Tibial nerve (tissue), 4 donors: ENCODE results near the gene GKAP1. TPM values are rescaled to one million over a fixed set of nuclear protein-coding genes. Genes with fewer than 3 reads are reported as not detected.

Experiments used
- DNase-seq, 2 donors: peaks; one replicate each; pipeline ENCODE4 v3.0.0-alpha.2; 2019; ENCODE audit warnings: low spot score in 2 of 2
- H3K27ac ChIP-seq, 4 donors: fragments of 200-600 bp; sonication (generic) in 3 of 4; one replicate each; pipeline ENCODE4 v1.5.1; 2017 to 2019; ENCODE audit warnings: mild to moderate bottlenecking in 1 of 4
- H3K27me3 ChIP-seq, 2 donors: fragments of 200-600 bp; sonication (generic) in 1 of 2; one replicate each; pipeline versions ENCODE4 v1.5.1 to v1.6.0; 2017 to 2019
- H3K36me3 ChIP-seq, 3 donors: fragments of 200-600 bp; sonication (generic); one replicate each; pipeline ENCODE4 v1.5.1; 2018 to 2019
- H3K4me1 ChIP-seq, 4 donors: fragments of 200-600 bp; sonication (generic) in 3 of 4; one replicate each; pipeline ENCODE4 v1.5.1; 2017 to 2019
- H3K4me3 ChIP-seq, 4 donors: fragments of 200-600 bp; sonication (generic) in 3 of 4; one replicate each; pipeline ENCODE4 v1.5.1; 2017 to 2019; ENCODE audit warnings: mild to moderate bottlenecking in 1 of 4, moderate library complexity in 1 of 4
- H3K9me3 ChIP-seq, 4 donors: fragments of 200-600 bp; sonication (generic) in 3 of 4; one replicate each; pipeline ENCODE4 v1.5.1; 2017 to 2019
- CTCF ChIP-seq, 5 experiments: fragments of 200-600 bp in 3 of 5; fragments of 450-650 bp in 2 of 5; sonication (generic) in 3 of 5; IDR thresholded peaks; one replicate each; pipeline ENCODE4 v1.5.1; 2016 to 2019; ENCODE audit warnings: antibody characterized with exemption in 5 of 5, mild to moderate bottlenecking in 3 of 5, moderate library complexity in 2 of 5
- EP300 ChIP-seq, 2 donors: sonication (generic); formaldehyde crosslinking; IDR thresholded peaks; one replicate each; pipeline ENCODE4 v1.6.1; 2017; ENCODE audit warnings: antibody characterized with exemption in 2 of 2, mild to moderate bottlenecking in 1 of 2
- POLR2A ChIP-seq, 2 donors: fragments of 450-650 bp; IDR thresholded peaks; one replicate each; pipeline ENCODE4 v1.6.1; 2017; ENCODE audit warnings: antibody characterized with exemption in 2 of 2, mild to moderate bottlenecking in 2 of 2, moderate library complexity in 2 of 2
- WGBS, 2 donors: methylation state at CpG; one replicate each; pipeline ENCODE4 v1.1.5; 2018; 5-methylcytosine and 5-hydroxymethylcytosine counted together
- total RNA-seq, 4 donors: library from RNA; depleted of rRNA; stranded (reverse); fragments of >200 nt; gene quantifications; one replicate each; pipeline ENCODE4 v1.1.0, GENCODE V29; 2016

GKAP1 gene
- total RNA-seq, 4 donors from 2014 or later = 5.7 to 13.1 (median 11.6) TPM

DNA sequence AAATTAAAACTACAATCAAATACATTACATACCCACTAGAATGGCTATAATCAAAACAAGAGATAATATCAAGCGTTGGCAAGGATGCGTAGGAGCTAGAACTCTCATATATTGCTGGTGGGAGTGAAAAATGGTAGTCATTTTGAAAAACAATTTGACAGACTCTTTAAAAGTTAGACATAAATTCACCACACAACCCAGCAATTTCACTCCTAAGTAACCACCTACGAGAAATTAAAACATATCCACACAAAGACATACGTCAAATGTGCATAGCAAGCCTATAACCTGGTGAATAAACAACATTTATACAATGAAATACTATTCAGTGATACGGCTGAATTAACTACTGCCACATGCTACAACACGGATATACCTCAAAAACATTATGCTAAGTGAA lies 44.7 kb downstream of the GKAP1 start:
- DNase-seq = no peak
- WGBS, 2 donors = 92 to 96% methylated on average over 6 of the region's 6 CpGs
- Histone ChIP-seq H3K4me3 (no peak overlapping the region), H3K27me3 (no peaks in the 10 kb centered on the region), H3K9me3 (no peaks in the 10 kb centered on the region), H3K36me3 (peaks cover 0 to under 1% (median 0%) of the 10 kb centered on the region in 3 donors), H3K4me1 (no peaks in the 10 kb centered on the region), H3K27ac (no peak overlapping the region)
- TF ChIP-seq EP300 (IDR thresholded peaks at IDR 0.05) (no peak), POLR2A (IDR thresholded peaks at IDR 0.05) (no peak)

DNA sequence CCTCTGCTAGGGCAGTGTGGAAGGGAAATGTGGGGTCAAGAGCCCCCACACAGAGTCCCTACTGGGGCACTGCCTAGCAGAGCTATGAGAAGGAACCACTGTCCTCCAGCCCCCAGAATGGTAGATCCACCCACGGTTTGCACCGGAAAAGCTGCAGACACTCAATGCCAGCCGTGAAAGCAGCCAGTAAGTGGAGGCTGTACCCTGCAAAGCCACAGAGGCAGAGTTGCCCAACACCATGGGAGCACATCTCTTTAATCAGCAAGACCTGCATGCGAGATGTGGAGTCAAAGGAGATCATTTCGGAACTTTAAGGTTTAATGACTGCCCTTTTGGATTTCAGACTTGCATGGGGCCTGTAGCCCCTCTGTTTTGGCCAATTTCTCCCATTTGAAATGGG lies 52.2 kb downstream of the GKAP1 start:
- 95 to 100% methylated on average over 4 to 5 of the region's 5 CpGs for whole genome bisulfite sequencing, 2 donors
- no peak for DNase-seq
- H3K27ac ChIP-seq = no peak overlapping the region
- H3K4me1 ChIP-seq = no peaks in the 10 kb centered on the region
- TF ChIP-seq CTCF (IDR thresholded peaks at IDR 0.05) = no peak
- TF ChIP-seq POLR2A (IDR thresholded peaks at IDR 0.05) = no peak
- no peak for TF ChIP-seq EP300 (IDR thresholded peaks at IDR 0.05)
- no peak overlapping the region for H3K4me3 ChIP-seq
- H3K27me3 ChIP-seq = no peaks in the 10 kb centered on the region
- peaks cover 0 to 44% (median 0%) of the 10 kb centered on the region in 3 donors for H3K36me3 ChIP-seq
- peaks cover 0 to 20% (median 7%) of the 10 kb centered on the region in 4 donors for H3K9me3 ChIP-seq

GRCh38 chr9:83754383-83754977 lies 63.1 kb downstream of the GKAP1 start:
- Histone ChIP-seq H3K4me3 (no peak overlapping the region), H3K9me3 (no peaks in the 10 kb centered on the region), H3K27ac (no peak overlapping the region), H3K27me3 (no peaks in the 10 kb centered on the region), H3K36me3 (peaks cover 0 to 23% (median 0%) of the 10 kb centered on the region in 3 donors), H3K4me1 (no peaks in the 10 kb centered on the region)
- TF ChIP-seq POLR2A (IDR thresholded peaks at IDR 0.05) (no peak), EP300 (IDR thresholded peaks at IDR 0.05) (no peak), CTCF (IDR thresholded peaks at IDR 0.05) (no peak)
- DNase-seq = no peak

- 88 to 91% methylated on average over 3 of the region's 3 CpGs for WGBS, 2 donors
- Histone ChIP-seq H3K27ac (no peak overlapping the region), H3K4me3 (no peak overlapping the region), H3K9me3 (no peaks in the 10 kb centered on the region), H3K4me1 (no peaks in the 10 kb centered on the region), H3K36me3 (peaks cover 0 to 36% (median 0%) of the 10 kb centered on the region in 3 donors), H3K27me3 (no peaks in the 10 kb centered on the region)
- no peak for DNase-seq
- no peak for TF ChIP-seq POLR2A (IDR thresholded peaks at IDR 0.05)
- no peak for TF ChIP-seq EP300 (IDR thresholded peaks at IDR 0.05)
- no peak for TF ChIP-seq CTCF (IDR thresholded peaks at IDR 0.05)
These were observed 67.9 kb downstream of the GKAP1 start for GRCh38 chr9:83749706-83750105.

GRCh38 chr9:83744206-83744605 lies 73.4 kb downstream of the GKAP1 start:
- no peak for DNase-seq
- WGBS, 2 donors = 91 to 96% methylated on average over 1 of the region's 1 CpG
- H3K27me3 ChIP-seq = no peaks in the 10 kb centered on the region
- peaks cover 0 to 32% (median 3%) of the 10 kb centered on the region in 3 donors for H3K36me3 ChIP-seq
- H3K4me1 ChIP-seq = no peaks in the 10 kb centered on the region
- no peak overlapping the region for H3K27ac ChIP-seq
- TF ChIP-seq POLR2A (IDR thresholded peaks at IDR 0.05) = no peak
- no peak for TF ChIP-seq CTCF (IDR thresholded peaks at IDR 0.05)
- TF ChIP-seq EP300 (IDR thresholded peaks at IDR 0.05) = no peak
- no peaks in the 10 kb centered on the region for H3K9me3 ChIP-seq
- H3K4me3 ChIP-seq = no peak overlapping the region
